BE2C (cell line): Measurements from ENCODE around the gene BBS2.

Experiments
- DNase-seq: peaks from one replicate; pipeline ENCODE4 v3.0.0-alpha.2; 2020
- H3K27me3 ChIP-seq: fragments of 250-450 bp; sonication (Bioruptor Pico); 2 replicates; pipeline ENCODE4 v1.5.1; 2020; ENCODE audit warnings: mild to moderate bottlenecking
- H3K36me3 ChIP-seq: fragments of 250-450 bp; sonication (Bioruptor Pico); 2 replicates; pipeline ENCODE4 v1.5.1; 2020; ENCODE audit warnings: mild to moderate bottlenecking
- H3K4me1 ChIP-seq: fragments of 250-450 bp; sonication (Bioruptor Pico); 2 replicates; pipeline ENCODE4 v1.5.1; 2020
- H3K4me3 ChIP-seq: 2 replicates; pipeline ENCODE4 v1.5.1; 2011; ENCODE audit warnings: low read depth, low read length
- H3K9me3 ChIP-seq: fragments of 250-450 bp; sonication (Bioruptor Pico); 2 replicates; pipeline ENCODE4 v1.5.1; 2020
- CTCF ChIP-seq: IDR thresholded peaks from 2 replicates; pipeline ENCODE4 v1.5.1; 2012; ENCODE audit warnings: mild to moderate bottlenecking, low read depth, low read length

Gene BBS2

GRCh38 chr16:56469748-56470147, 50.1 kb downstream of the BBS2 start:
- Histone ChIP-seq H3K36me3 (peaks cover 87% of the 10 kb centered on the region), H3K9me3 (no peaks in the 10 kb centered on the region), H3K4me3 (no peak overlapping the region), H3K4me1 (peaks cover 3% of the 10 kb centered on the region; the same call in 1 of the 2 replicates), H3K27me3 (no peaks in the 10 kb centered on the region)
- no peak for DNase-seq
- TF ChIP-seq CTCF, result no peak

GRCh38 chr16:56468800-56469199, 51.0 kb downstream of the BBS2 start:
- no peak for DNase-seq
- no peaks in the 10 kb centered on the region for H3K27me3 ChIP-seq
- no peak for TF ChIP-seq CTCF
- no peaks in the 10 kb centered on the region for H3K9me3 ChIP-seq
- H3K4me3 ChIP-seq, result no peak overlapping the region
- peaks cover 84% of the 10 kb centered on the region for H3K36me3 ChIP-seq
- peaks cover 3% of the 10 kb centered on the region for H3K4me1 ChIP-seq

GRCh38 chr16:56466344-56466743, 53.5 kb downstream of the BBS2 start:
- Histone ChIP-seq H3K9me3 (no peaks in the 10 kb centered on the region), H3K27me3 (no peaks in the 10 kb centered on the region), H3K36me3 (peaks cover 70% of the 10 kb centered on the region), H3K4me1 (peaks cover 3% of the 10 kb centered on the region), H3K4me3 (no peak overlapping the region)
- DNase-seq, result no peak
- no peak for TF ChIP-seq CTCF

- Histone ChIP-seq H3K27me3 (no peaks in the 10 kb centered on the region), H3K9me3 (no peaks in the 10 kb centered on the region), H3K36me3 (peaks cover 57% of the 10 kb centered on the region), H3K4me3 (no peak overlapping the region), H3K4me1 (peaks cover 3% of the 10 kb centered on the region)
- no peak for TF ChIP-seq CTCF
- DNase-seq, result no peak
Measured at GRCh38 chr16:56463153-56463552, 56.7 kb downstream of the BBS2 start.

GRCh38 chr16:56462064-56462796, 57.6 kb downstream of the BBS2 start:
- H3K9me3 ChIP-seq, result no peaks in the 10 kb centered on the region
- H3K4me1 ChIP-seq, result peaks cover 3% of the 10 kb centered on the region
- no peaks in the 10 kb centered on the region for H3K27me3 ChIP-seq
- H3K36me3 ChIP-seq, result peaks cover 58% of the 10 kb centered on the region
- no peak for DNase-seq
- no peak for TF ChIP-seq CTCF
- no peak overlapping the region for H3K4me3 ChIP-seq

- H3K4me1 ChIP-seq, result no peaks in the 10 kb centered on the region; the same call in none of the 2 replicates
- no peak for DNase-seq
- no peak for TF ChIP-seq CTCF
- H3K4me3 ChIP-seq, result no peak overlapping the region
- H3K36me3 ChIP-seq, result peaks cover 58% of the 10 kb centered on the region
- H3K9me3 ChIP-seq, result no peaks in the 10 kb centered on the region
- no peaks in the 10 kb centered on the region for H3K27me3 ChIP-seq
Measured at GRCh38 chr16:56460101-56460500, 59.7 kb downstream of the BBS2 start.
